GM10847 (cell line): ENCODE results near the gene RTBDN.

Experiments used
- POLR2A ChIP-seq: IDR thresholded peaks from 2 replicates; pipeline ENCODE4 v1.6.1; 2011; ENCODE audit not compliant: insufficient read length; ENCODE audit errors: extremely low read depth

Gene RTBDN

DNA sequence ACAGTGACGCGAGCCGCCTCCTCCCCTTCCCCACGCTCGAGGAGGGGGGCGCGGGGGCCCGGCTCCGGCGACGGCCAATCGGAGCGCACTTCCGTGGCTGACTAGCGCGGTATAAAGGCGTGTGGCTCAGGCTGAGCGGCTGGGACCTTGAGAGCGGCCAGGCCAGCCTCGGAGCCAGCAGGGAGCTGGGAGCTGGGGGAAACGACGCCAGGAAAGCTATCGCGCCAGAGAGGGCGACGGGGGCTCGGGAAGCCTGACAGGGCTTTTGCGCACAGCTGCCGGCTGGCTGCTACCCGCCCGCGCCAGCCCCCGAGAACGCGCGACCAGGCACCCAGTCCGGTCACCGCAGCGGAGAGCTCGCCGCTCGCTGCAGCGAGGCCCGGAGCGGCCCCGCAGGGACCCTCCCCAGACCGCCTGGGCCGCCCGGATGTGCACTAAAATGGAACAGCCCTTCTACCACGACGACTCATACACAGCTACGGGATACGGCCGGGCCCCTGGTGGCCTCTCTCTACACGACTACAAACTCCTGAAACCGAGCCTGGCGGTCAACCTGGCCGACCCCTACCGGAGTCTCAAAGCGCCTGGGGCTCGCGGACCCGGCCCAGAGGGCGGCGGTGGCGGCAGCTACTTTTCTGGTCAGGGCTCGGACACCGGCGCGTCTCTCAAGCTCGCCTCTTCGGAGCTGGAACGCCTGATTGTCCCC is 42.9 kb downstream of the RTBDN start, which contains the start of gene JUNB:
Gene JUNB (plus strand): TSS at position 142 of the 706 bp plus-strand sequence. CDS start 286 bp downstream, at position 428.
- TF ChIP-seq POLR2A, result peak; percentile 100

DNA sequence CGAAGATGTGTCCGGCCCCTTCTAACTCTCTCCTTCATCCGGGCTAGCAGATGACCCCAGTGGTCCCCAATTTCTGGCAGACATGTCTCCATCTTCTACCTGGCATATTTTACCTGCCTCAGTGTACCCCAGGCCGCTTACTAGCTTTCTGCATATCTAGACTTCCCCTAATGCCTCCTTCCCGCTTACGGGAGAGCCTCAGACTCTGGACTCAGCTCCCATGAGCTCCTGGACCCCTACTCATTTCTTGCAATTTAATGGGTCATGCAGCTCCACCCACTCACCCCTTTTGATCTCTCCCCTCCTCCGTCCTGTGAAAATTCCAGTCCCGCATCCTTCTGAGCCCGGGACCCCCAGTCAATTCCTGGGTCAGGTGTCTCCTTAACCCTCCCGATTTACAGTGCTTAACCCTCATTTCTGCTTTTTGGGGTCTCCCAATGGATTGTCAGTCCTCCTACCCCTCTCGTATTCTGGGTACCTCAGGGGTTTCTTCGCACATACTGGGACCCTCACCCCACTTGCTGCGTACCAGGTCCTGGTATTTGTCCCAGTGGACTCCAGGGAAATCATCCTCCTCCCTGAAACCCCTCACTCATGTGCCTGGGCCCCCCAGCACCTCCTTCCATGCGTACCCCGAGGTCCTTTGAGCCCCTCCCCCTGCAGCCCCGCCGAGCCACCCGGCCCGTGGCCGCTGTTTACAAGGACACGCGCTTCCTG is 43.6 kb downstream of the RTBDN start:
- TF ChIP-seq POLR2A, result peak; percentile 2

GRCh38 chr19:12789904-12790619 is 44.3 kb downstream of the RTBDN start:
- TF ChIP-seq POLR2A, result no peak

DNA sequence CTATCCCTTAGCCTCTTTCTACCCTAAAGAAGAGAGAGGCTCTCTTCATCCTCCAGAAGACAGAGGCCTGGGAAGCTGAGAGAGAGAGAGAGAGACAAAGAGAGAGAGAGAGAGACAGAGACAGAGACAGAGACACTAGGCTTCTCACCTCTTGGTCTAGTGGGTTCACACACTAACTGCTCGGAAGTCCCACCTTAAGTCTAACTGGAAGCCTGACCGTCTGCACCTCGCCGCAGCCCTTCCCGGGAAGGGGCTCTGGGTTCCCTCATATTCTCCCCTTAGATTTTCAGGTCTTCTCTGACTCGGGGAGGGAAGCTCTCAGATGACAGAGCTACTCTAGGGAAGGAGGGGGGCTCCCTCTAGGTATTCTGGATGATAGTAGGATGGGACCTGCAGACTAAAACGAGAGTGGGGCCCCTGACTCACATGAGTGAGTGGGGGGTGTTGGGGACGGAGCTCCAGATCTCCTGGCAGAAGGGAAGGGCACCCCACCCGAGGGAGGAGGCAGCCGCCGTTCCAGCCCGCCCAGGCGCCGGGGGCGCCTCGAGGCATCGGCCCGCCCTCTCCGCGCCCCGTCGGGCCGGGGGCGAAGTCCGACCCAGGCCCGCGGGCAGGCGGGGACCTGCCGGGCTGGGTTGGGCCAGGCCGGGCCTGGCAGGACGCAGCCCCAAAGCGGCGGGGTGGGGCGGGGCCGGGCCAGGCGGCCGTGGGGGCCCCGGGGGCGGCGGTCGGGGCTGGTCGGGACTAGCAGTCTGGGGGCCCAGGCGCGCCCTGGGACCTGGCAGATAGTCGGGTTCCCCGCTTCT is 45.1 kb downstream of the RTBDN start:
- peak; percentile 58 for TF ChIP-seq POLR2A

DNA sequence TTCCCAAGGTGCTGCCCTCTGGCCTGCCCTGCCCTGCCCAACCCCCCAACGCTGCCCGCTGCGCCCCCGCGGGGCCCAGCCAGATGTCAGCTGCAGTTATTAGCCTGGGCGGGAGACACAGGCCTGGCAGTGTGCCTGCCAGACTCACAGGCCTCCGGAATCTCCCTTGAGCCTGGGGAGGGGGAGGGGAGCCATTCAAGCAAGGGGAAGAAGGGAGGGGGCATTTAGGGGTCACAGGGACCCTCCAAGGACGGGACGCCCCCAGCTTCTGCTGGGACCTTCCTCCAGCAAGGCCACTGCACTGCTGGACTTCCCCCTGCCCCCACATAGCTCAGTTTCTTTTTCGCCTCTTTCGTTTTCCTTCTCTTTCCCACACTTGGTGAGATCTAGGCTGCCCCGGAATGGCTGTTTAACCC is 45.7 kb downstream of the RTBDN start:
- peak; percentile 33 for TF ChIP-seq POLR2A

DNA sequence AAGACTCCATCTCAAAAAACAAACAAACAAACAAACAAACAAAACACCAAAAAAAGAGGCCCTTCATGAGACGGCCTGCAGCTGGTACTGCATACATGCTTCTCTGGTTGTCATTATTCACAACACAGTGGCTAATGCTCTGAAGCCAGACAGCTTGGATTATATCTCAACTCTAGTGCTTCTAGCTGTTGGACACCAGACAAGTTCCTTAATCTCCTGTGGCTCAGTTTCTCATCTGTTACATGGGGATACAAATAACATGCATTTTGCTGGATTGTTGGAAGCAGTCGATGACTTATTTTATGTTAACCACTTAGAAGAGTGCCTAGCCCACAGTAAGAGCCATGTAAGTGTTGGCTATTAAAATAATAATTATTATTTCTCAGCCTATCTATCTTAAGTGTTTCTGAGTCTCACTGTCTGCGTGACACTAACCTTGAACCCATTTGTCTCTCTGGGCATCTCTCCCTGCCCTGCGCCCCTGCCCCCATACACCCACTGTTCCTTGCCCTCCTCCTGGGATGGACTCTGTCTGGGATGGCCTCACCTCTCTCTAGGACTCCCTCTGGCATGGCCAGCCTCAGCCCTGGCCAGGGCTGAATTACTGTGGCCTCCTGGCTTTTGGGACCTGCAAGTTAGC is 46.2 kb downstream of the RTBDN start:
- no peak for TF ChIP-seq POLR2A

GRCh38 chr19:12787458-12787857 is 46.9 kb downstream of the RTBDN start:
- TF ChIP-seq POLR2A, result no peak

DNA sequence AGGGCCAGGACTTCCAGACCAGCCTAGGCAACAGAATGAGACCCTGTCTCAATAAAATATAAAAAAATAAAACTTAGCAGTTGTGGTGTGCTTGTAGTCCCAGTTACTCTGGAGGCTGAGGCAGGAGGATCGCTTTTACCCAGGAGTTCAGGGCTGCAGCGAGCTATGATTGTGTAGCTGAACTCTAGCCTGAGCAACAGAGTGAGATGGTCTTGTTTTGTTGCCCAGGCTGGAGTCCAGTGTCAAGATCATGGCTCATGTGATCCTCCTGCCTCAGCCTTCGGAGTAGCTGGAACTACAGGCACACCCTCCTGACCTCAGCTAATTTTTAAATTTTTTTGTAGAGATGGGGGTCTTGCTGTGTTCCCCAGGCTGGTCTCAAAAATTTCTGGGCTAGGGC is 47.4 kb downstream of the RTBDN start:
- TF ChIP-seq POLR2A, result no peak

DNA sequence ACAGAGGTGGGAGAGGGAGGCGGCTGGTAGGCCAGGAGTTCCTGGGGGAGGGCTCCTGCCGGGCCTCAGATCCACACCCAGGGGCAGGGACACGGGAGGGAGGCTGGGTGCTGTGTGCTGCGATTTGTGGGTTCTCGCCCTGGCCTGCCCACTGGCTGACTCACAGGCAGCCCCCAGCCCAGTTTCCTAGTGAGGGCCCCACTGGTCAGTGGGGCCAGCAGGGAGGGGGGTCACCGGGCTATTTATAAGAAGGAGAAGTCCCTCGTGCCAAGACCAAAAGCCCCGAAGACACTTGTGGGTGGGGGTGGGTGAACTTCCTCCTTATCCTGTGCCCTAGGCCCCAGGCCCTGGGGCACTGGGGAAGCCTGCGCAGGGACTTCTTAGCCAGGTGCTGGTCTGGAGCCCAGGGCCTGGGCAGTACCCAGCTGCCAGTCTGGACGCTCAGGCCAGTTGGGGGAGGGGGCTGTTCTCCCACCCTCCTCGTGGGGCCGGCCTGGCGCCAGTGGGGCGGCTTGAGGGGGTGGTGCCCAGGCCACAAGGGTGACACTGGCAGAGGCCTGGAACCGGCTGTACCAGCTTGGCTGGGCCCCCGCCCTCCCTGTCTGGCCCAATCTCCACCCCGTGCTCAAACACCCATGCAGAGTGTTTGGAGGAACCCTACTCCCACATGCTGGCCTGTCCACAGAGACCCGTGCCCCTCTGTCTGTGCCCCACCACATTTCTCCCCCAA is 48.1 kb downstream of the RTBDN start:
- no peak for TF ChIP-seq POLR2A

DNA sequence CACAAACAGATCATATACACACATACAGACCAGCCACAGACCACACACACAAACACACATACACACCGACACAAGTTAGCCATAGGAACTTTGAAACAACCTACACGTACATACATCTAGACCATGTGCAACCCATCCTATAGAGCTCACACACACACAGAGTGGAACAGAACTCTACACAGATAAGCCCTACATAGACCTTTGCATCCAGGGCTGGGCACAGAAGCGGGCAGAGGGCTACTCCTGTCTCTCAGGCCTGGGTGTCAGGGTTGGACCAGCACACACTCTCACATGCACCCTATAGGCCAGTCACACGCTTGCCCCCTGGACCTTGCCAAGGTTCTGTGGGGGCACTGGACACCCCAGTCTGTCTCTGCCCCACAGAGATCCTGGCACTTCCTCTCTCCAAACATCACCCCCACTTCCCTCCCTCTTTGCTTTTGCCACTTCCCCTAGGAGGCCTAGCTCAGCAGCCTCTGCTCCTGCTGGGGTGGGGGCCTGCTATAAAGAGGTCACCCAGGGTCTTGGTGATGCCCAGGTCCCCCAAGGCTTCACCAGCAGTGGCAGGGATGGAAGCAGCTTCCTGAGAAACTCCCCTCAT is 48.8 kb downstream of the RTBDN start:
- no peak for TF ChIP-seq POLR2A

- no peak for TF ChIP-seq POLR2A
Observed at GRCh38 chr19:12784871-12785430, 49.4 kb downstream of the RTBDN start.

GRCh38 chr19:12784394-12784870 is 49.9 kb downstream of the RTBDN start:
- no peak for TF ChIP-seq POLR2A

- TF ChIP-seq POLR2A, result no peak
Observed at GRCh38 chr19:12783849-12784393, 50.5 kb downstream of the RTBDN start.
